Liver (tissue), 9 donors: Measurements from ENCODE around the gene SMTNL2. TPM values are rescaled to one million over a fixed set of nuclear protein-coding genes. Genes with fewer than 3 reads are reported as not detected.

ENCODE experiments used
- DNase-seq: peaks from one replicate; pipeline ENCODE4 v3.0.0-alpha.2; 2017; ENCODE audit warnings: low spot score
- H3K27ac ChIP-seq, 2 donors: one replicate each; pipeline ENCODE4 v1.7.0; 2013; ENCODE audit warnings: inconsistent platforms in 2 of 2, low read length in 2 of 2, control low read depth in 1 of 2, low read depth in 1 of 2, mild to moderate bottlenecking in 1 of 2
- H3K27me3 ChIP-seq, 4 donors: one replicate each; pipeline versions ENCODE4 v1.6.1 to v1.7.0; 2013; ENCODE audit warnings: low read length in 3 of 4, inconsistent platforms in 1 of 4, mild to moderate bottlenecking in 1 of 4, moderate library complexity in 1 of 4; ENCODE audit not compliant: control insufficient read depth in 4 of 4, insufficient read depth in 4 of 4
- H3K36me3 ChIP-seq, 4 donors: one replicate each; pipeline versions ENCODE4 v1.6.1 to v1.7.0; 2013; ENCODE audit warnings: low read length in 3 of 4, mild to moderate bottlenecking in 3 of 4, low read depth in 1 of 4, moderate library complexity in 1 of 4; ENCODE audit not compliant: control insufficient read depth in 4 of 4, insufficient read depth in 3 of 4
- H3K4me1 ChIP-seq, 4 donors: one replicate each; pipeline versions ENCODE4 v1.6.1 to v1.7.0; 2013; ENCODE audit warnings: low read length in 3 of 4, mild to moderate bottlenecking in 3 of 4, moderate library complexity in 1 of 4; ENCODE audit not compliant: control insufficient read depth in 4 of 4, insufficient read depth in 4 of 4
- H3K4me3 ChIP-seq, 3 donors: one replicate each; pipeline versions ENCODE4 v1.6.1 to v1.7.0; 2013; ENCODE audit warnings: low read length in 3 of 3, control low read depth in 1 of 3, low read depth in 1 of 3, mild to moderate bottlenecking in 1 of 3
- H3K9ac ChIP-seq, 2 donors: one replicate each; pipeline ENCODE4 v1.7.0; 2013; ENCODE audit warnings: low read length in 2 of 2, mild to moderate bottlenecking in 2 of 2, moderate library complexity in 2 of 2, control low read depth in 1 of 2, low read depth in 1 of 2
- H3K9me3 ChIP-seq, 4 donors: one replicate each; pipeline versions ENCODE4 v1.6.1 to v1.7.0; 2013; ENCODE audit warnings: low read length in 3 of 4; ENCODE audit not compliant: control insufficient read depth in 4 of 4
- EGR1 ChIP-seq, 2 donors: IDR thresholded peaks; 2 replicates each; pipeline ENCODE4 v1.6.1; 2016 to 2018; ENCODE audit warnings: antibody characterized with exemption in 2 of 2, low read depth in 2 of 2
- FOXA1 ChIP-seq: IDR thresholded peaks from 2 replicates; pipeline ENCODE4 v1.6.1; 2016; ENCODE audit warnings: antibody characterized with exemption
- FOXA2 ChIP-seq: IDR thresholded peaks from 2 replicates; pipeline ENCODE4 v1.6.1; 2016; ENCODE audit warnings: antibody characterized with exemption
- GABPA ChIP-seq, 2 donors: IDR thresholded peaks in 1 of 2; conservative IDR thresholded peaks in 1 of 2; 2 replicates each; pipeline ENCODE4 v1.6.1; 2016; ENCODE audit warnings: antibody characterized with exemption in 2 of 2, mild to moderate bottlenecking in 1 of 2, moderate library complexity in 1 of 2
- HNF4G ChIP-seq: IDR thresholded peaks from 2 replicates; pipeline ENCODE4 v1.6.1; 2016; ENCODE audit warnings: antibody characterized with exemption
- NR2F2 ChIP-seq: IDR thresholded peaks from 2 replicates; pipeline ENCODE4 v1.6.1; 2016; ENCODE audit warnings: antibody characterized with exemption
- RAD21 ChIP-seq, 2 donors: IDR thresholded peaks; 2 replicates each; pipeline ENCODE4 v1.6.1; 2016; ENCODE audit warnings: antibody characterized with exemption in 2 of 2, mild to moderate bottlenecking in 2 of 2
- RXRA ChIP-seq, 2 donors: IDR thresholded peaks; 2 replicates each; pipeline ENCODE4 v1.6.1; 2017 to 2018; ENCODE audit warnings: antibody characterized with exemption in 2 of 2, mild to moderate bottlenecking in 1 of 2
- SP1 ChIP-seq: IDR thresholded peaks from 2 replicates; pipeline ENCODE4 v1.6.1; 2018; ENCODE audit warnings: antibody characterized with exemption, mild to moderate bottlenecking
- TAF1 ChIP-seq: conservative IDR thresholded peaks from 2 replicates; pipeline ENCODE4 v1.6.1; 2016; ENCODE audit warnings: antibody characterized with exemption, mild to moderate bottlenecking
- WGBS: extraction: QIAGEN DNeasy Blood & Tissue Kit; methylation state at CpG from one replicate; pipeline ENCODE4 v1.1.7; 2013; 5-methylcytosine and 5-hydroxymethylcytosine counted together
- polyA plus RNA-seq, 2 donors: library from polyadenylated mRNA; stranded (reverse) in 1 of 2; unstranded in 1 of 2; fragments of 200-250 nt in 1 of 2; fragments of >200 nt in 1 of 2; fragmentation: Nextera tagmentation in 1 of 2; extraction: Ambion mirVana in 1 of 2; gene quantifications; one replicate each; pipeline versions ENCODE4 v1.2.1 to v1.2.3, GENCODE V29; 2013 to 2015
- total RNA-seq, 2 donors: library from RNA; depleted of rRNA; stranded (reverse); fragments of >200 nt; gene quantifications; one replicate each; pipeline ENCODE4 v1.2.3, GENCODE V29; 2014
- TF ChIP-seq, protein P1 (sequence below): fragments of 150-350 bp; IDR thresholded peaks from 2 replicates; pipeline ENCODE4 v1.5.1; 2017; ENCODE audit warnings: improper control_type of control experiment, low read depth, low read length; ENCODE audit not compliant: missing input control
- TF ChIP-seq, protein P2 (sequence below): IDR thresholded peaks from 2 replicates; pipeline ENCODE4 v1.6.1; 2016; ENCODE audit warnings: antibody characterized with exemption
- TF ChIP-seq, protein P3 (sequence below): IDR thresholded peaks from 2 replicates; pipeline ENCODE4 v1.6.1; 2016; ENCODE audit warnings: antibody characterized with exemption, mild to moderate bottlenecking
- donor health status: healthy.
- donor health status: healthy.
- donor health status: healthy.
- donor health status: healthy.
- donor health status: healthy.

SMTNL2 gene
- total and polyA plus RNA-seq, 4 donors = 0.13 to 0.29 TPM; not detected in 2

DNA sequence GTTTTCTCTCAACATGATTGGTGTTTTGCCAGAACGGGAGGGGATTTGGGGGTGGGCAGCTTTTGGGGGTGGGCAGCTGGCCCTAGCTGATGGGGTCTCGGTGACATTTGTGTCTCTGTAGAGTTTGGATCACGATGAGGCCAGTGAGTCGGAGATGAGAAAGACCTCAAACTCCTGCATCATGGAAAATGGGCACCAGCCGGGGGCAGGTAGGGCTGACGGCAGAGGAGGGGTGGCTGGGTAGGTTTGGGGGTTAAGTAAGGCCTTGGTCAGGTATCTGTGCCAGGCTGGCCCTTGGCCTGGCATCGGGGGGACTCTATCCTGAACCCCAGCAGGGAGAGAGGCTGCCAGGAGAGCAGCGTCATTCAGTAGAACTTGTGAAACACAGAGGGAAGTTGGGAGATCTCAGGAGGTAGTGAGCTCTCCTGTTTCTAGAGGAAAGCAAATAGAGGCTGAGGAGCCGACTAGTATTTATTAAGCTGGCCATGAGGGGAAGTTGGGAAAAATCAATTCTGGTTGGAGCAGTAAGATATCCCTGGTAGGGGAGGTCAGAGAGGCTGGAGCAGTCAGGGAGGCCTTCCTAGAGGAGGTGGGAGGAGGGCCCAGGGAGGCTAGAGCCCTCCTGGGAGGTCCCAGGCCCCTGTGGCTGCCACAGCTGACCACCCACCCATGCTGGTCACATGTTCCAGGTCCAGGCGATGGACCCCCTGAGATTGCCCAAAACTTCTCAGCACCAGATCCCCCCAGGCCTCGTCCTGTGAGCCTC is 8.1 kb downstream of the SMTNL2 start:
- no peak for DNase-seq
- WGBS = 79% methylated on average over 11 of the region's 11 CpGs
- H3K27ac ChIP-seq = no peak overlapping the region
- TF ChIP-seq SP1 (no peak), RXRA (IDR thresholded peaks at IDR 0.05) (no peak), TAF1 (no peak), FOXA2 (no peak), EGR1 (IDR thresholded peaks at IDR 0.05; ENCODE audit: low read depth in 2 of 2) (no peak), RAD21 (IDR thresholded peaks at IDR 0.05) (no peak), HNF4G (no peak)
- TF ChIP-seq, protein P1, sequence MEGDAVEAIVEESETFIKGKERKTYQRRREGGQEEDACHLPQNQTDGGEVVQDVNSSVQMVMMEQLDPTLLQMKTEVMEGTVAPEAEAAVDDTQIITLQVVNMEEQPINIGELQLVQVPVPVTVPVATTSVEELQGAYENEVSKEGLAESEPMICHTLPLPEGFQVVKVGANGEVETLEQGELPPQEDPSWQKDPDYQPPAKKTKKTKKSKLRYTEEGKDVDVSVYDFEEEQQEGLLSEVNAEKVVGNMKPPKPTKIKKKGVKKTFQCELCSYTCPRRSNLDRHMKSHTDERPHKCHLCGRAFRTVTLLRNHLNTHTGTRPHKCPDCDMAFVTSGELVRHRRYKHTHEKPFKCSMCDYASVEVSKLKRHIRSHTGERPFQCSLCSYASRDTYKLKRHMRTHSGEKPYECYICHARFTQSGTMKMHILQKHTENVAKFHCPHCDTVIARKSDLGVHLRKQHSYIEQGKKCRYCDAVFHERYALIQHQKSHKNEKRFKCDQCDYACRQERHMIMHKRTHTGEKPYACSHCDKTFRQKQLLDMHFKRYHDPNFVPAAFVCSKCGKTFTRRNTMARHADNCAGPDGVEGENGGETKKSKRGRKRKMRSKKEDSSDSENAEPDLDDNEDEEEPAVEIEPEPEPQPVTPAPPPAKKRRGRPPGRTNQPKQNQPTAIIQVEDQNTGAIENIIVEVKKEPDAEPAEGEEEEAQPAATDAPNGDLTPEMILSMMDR = no peak
- TF ChIP-seq, protein P2, sequence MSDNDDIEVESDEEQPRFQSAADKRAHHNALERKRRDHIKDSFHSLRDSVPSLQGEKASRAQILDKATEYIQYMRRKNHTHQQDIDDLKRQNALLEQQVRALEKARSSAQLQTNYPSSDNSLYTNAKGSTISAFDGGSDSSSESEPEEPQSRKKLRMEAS = no peak
- no peaks in the 10 kb centered on the region for H3K4me1 ChIP-seq
- H3K9ac ChIP-seq = no peak overlapping the region
- H3K4me3 ChIP-seq = no peak overlapping the region
- no peaks in the 10 kb centered on the region for H3K9me3 ChIP-seq
- no peaks in the 10 kb centered on the region for H3K27me3 ChIP-seq
- H3K36me3 ChIP-seq = no peaks in the 10 kb centered on the region

DNA sequence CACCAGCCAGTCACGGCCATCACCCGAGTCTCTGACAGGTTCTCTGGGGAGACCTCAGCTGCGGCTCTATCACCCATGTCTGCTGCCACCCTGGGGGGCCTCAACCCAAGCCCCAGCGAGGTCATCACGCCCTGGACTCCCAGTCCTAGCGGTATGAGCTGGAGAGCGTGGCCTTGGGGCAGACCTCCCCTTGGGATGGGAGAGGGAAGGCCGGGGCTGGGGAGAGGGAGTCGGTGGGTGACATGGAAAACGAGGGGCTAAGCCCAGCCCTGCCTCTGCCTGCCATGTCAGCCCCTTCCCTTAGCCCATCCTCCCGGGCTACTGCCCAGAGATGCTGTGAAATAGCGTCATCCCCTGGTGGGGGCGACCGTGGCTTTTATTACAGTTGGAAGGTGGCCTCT is 8.7 kb downstream of the SMTNL2 start:
- DNase-seq = no peak
- Histone ChIP-seq H3K27me3 (no peaks in the 10 kb centered on the region), H3K4me1 (no peaks in the 10 kb centered on the region), H3K27ac (no peak overlapping the region), H3K9me3 (no peaks in the 10 kb centered on the region), H3K36me3 (no peaks in the 10 kb centered on the region), H3K9ac (no peak overlapping the region), H3K4me3 (no peak overlapping the region)
- WGBS = 82% methylated on average over 14 of the region's 14 CpGs
- TF ChIP-seq FOXA2 = no peak
- TF ChIP-seq, protein P3, sequence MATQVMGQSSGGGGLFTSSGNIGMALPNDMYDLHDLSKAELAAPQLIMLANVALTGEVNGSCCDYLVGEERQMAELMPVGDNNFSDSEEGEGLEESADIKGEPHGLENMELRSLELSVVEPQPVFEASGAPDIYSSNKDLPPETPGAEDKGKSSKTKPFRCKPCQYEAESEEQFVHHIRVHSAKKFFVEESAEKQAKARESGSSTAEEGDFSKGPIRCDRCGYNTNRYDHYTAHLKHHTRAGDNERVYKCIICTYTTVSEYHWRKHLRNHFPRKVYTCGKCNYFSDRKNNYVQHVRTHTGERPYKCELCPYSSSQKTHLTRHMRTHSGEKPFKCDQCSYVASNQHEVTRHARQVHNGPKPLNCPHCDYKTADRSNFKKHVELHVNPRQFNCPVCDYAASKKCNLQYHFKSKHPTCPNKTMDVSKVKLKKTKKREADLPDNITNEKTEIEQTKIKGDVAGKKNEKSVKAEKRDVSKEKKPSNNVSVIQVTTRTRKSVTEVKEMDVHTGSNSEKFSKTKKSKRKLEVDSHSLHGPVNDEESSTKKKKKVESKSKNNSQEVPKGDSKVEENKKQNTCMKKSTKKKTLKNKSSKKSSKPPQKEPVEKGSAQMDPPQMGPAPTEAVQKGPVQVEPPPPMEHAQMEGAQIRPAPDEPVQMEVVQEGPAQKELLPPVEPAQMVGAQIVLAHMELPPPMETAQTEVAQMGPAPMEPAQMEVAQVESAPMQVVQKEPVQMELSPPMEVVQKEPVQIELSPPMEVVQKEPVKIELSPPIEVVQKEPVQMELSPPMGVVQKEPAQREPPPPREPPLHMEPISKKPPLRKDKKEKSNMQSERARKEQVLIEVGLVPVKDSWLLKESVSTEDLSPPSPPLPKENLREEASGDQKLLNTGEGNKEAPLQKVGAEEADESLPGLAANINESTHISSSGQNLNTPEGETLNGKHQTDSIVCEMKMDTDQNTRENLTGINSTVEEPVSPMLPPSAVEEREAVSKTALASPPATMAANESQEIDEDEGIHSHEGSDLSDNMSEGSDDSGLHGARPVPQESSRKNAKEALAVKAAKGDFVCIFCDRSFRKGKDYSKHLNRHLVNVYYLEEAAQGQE = no peak
- TF ChIP-seq NR2F2 = no peak
- no peak for TF ChIP-seq GABPA (IDR thresholded peaks at IDR 0.05 in 1 of 2, conservative IDR thresholded peaks at IDR 0.05 in 1 of 2)
- no peak for TF ChIP-seq FOXA1
- no peak for TF ChIP-seq TAF1
